Transverse colon (tissue), 4 donors: ENCODE measurements around the gene P2RX5.

Experiments
- EP300 ChIP-seq: sonication (generic); formaldehyde crosslinking; IDR thresholded peaks from one replicate; pipeline ENCODE4 v1.6.1; 2017; ENCODE audit warnings: antibody characterized with exemption, low read depth
- POLR2A ChIP-seq: fragments of 450-650 bp; IDR thresholded peaks from one replicate; pipeline ENCODE4 v1.6.1; 2016; ENCODE audit warnings: antibody characterized with exemption, mild to moderate bottlenecking, moderate library complexity
- POLR2AphosphoS5 ChIP-seq, 3 donors: sonication (generic); formaldehyde crosslinking; IDR thresholded peaks; one replicate each; pipeline ENCODE4 v1.6.1; 2016; ENCODE audit warnings: antibody characterized with exemption in 3 of 3
- TF ChIP-seq, protein P1 (sequence below), 5 experiments: fragments of 200-600 bp in 3 of 5; fragments of 450-650 bp in 2 of 5; sonication (generic) in 3 of 5; IDR thresholded peaks; 1 replicate in 2 of 5; 2 replicates in 3 of 5; pipeline ENCODE4 v1.5.1; 2016 to 2017; ENCODE audit warnings: antibody characterized with exemption in 5 of 5, inconsistent platforms in 3 of 5, mild to moderate bottlenecking in 2 of 5, moderate library complexity in 1 of 5

- TF ChIP-seq, protein P1, sequence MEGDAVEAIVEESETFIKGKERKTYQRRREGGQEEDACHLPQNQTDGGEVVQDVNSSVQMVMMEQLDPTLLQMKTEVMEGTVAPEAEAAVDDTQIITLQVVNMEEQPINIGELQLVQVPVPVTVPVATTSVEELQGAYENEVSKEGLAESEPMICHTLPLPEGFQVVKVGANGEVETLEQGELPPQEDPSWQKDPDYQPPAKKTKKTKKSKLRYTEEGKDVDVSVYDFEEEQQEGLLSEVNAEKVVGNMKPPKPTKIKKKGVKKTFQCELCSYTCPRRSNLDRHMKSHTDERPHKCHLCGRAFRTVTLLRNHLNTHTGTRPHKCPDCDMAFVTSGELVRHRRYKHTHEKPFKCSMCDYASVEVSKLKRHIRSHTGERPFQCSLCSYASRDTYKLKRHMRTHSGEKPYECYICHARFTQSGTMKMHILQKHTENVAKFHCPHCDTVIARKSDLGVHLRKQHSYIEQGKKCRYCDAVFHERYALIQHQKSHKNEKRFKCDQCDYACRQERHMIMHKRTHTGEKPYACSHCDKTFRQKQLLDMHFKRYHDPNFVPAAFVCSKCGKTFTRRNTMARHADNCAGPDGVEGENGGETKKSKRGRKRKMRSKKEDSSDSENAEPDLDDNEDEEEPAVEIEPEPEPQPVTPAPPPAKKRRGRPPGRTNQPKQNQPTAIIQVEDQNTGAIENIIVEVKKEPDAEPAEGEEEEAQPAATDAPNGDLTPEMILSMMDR (IDR thresholded peaks at IDR 0.05) = no peak
- TF ChIP-seq POLR2AphosphoS5 (IDR thresholded peaks at IDR 0.05) (no peak), POLR2A (no peak), EP300 (no peak)
Measured at GRCh38 chr17:3632287-3632686, 63.7 kb downstream of the P2RX5 start.
